Gastroesophageal sphincter (tissue), 3 donors: ENCODE measurements around the gene CRTAP.

Source experiments
- EP300 ChIP-seq: sonication (generic); formaldehyde crosslinking; IDR thresholded peaks from one replicate; pipeline ENCODE4 v1.6.1; 2017; ENCODE audit warnings: antibody characterized with exemption, mild to moderate bottlenecking
- POLR2A ChIP-seq, 2 donors: fragments of 450-650 bp; IDR thresholded peaks; one replicate each; pipeline ENCODE4 v1.6.1; 2017; ENCODE audit warnings: antibody characterized with exemption in 2 of 2, mild to moderate bottlenecking in 2 of 2, moderate library complexity in 1 of 2
- POLR2AphosphoS5 ChIP-seq: sonication (generic); formaldehyde crosslinking; IDR thresholded peaks from one replicate; pipeline ENCODE4 v1.6.1; 2017; ENCODE audit warnings: antibody characterized with exemption
- TF ChIP-seq, protein P1 (sequence below), 4 experiments: fragments of 200-600 bp in 2 of 4; fragments of 450-650 bp in 2 of 4; sonication (generic) in 1 of 4; IDR thresholded peaks; one replicate each; pipeline ENCODE4 v1.5.1; 2017 to 2019; ENCODE audit warnings: antibody characterized with exemption in 4 of 4, mild to moderate bottlenecking in 2 of 4, moderate library complexity in 2 of 4

DNA sequence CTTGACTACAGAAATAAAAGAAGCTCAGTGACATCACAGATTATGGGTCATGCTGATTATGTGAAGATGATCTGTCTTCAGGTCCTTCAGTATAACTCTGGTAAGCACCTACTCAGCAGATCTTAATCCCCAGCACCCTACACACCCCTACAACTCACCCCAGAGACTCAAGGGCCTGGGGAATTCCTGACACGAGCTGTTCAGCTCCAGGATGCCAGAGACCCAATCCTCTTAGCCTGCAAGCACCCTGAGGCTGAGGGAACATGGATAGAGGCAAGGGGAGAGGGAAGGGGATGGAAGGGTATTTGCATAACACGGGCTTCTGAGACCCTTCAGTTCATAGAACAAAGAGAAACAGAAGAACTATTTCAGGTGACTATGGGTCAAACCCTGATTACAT, 29.9 kb upstream of the CRTAP start:
- TF ChIP-seq POLR2A (IDR thresholded peaks at IDR 0.05), result no peak
- no peak for TF ChIP-seq EP300
- TF ChIP-seq, protein P1, sequence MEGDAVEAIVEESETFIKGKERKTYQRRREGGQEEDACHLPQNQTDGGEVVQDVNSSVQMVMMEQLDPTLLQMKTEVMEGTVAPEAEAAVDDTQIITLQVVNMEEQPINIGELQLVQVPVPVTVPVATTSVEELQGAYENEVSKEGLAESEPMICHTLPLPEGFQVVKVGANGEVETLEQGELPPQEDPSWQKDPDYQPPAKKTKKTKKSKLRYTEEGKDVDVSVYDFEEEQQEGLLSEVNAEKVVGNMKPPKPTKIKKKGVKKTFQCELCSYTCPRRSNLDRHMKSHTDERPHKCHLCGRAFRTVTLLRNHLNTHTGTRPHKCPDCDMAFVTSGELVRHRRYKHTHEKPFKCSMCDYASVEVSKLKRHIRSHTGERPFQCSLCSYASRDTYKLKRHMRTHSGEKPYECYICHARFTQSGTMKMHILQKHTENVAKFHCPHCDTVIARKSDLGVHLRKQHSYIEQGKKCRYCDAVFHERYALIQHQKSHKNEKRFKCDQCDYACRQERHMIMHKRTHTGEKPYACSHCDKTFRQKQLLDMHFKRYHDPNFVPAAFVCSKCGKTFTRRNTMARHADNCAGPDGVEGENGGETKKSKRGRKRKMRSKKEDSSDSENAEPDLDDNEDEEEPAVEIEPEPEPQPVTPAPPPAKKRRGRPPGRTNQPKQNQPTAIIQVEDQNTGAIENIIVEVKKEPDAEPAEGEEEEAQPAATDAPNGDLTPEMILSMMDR (IDR thresholded peaks at IDR 0.05), result no peak
- no peak for TF ChIP-seq POLR2AphosphoS5
